MCF 10A (cell line): Measurements from ENCODE around the gene BCR. TPM values are rescaled to one million over a fixed set of nuclear protein-coding genes. Genes with fewer than 3 reads are reported as not detected.

Source experiments
- BruUV-seq: library from RNA; stranded (reverse); fragments of 400-500 nt; replicated peaks from 2 replicates; lab custom pipeline; 2021; lab: Mats Ljungman, UMichigan
- CTCF ChIA-PET: fragments of 300-600 bp; sonication (Branson Sonifier 250); formaldehyde crosslinking; extraction: SDS; loops from one replicate; lab custom pipeline; 2021; ENCODE audit warnings: antibody characterized with exemption, inconsistent platforms; lab: Yijun Ruan, JAX
- POLR2A ChIA-PET: fragments of 300-600, 350-650 bp; sonication (Branson Sonifier 250); formaldehyde crosslinking; extraction: SDS; loops from one replicate; lab custom pipeline; 2020; ENCODE audit warnings: antibody characterized with exemption, inconsistent platforms; lab: Yijun Ruan, JAX
- DNase-seq: peaks from one replicate; pipeline ENCODE4 v3.0.0-alpha.2; 2018; ENCODE audit not compliant: unreplicated experiment
- H3K27ac Mint-ChIP-seq: one replicate; pipeline ENCODE4 v1.8.0; 2022; ENCODE audit warnings: mild to moderate bottlenecking, low read depth, mixed read lengths; ENCODE audit not compliant: unreplicated experiment
- H3K27me3 Mint-ChIP-seq: one replicate; pipeline ENCODE4 v1.8.0; 2022; ENCODE audit warnings: mixed read lengths; ENCODE audit not compliant: insufficient read depth, unreplicated experiment
- H3K36me3 Mint-ChIP-seq: one replicate; pipeline ENCODE4 v1.8.0; 2022; ENCODE audit warnings: mild to moderate bottlenecking, moderate library complexity, mixed read lengths; ENCODE audit not compliant: insufficient read depth, unreplicated experiment
- H3K4me1 Mint-ChIP-seq: one replicate; pipeline ENCODE4 v1.8.0; 2022; ENCODE audit warnings: mixed read lengths; ENCODE audit not compliant: insufficient read depth, unreplicated experiment
- H3K4me3 Mint-ChIP-seq: one replicate; pipeline ENCODE4 v1.8.0; 2022; ENCODE audit warnings: mild to moderate bottlenecking, moderate library complexity, mixed read lengths; ENCODE audit not compliant: unreplicated experiment
- H3K9me3 Mint-ChIP-seq: one replicate; pipeline ENCODE4 v1.8.0; 2022; ENCODE audit warnings: mixed read lengths; ENCODE audit not compliant: unreplicated experiment
- CTCF ChIP-seq: fragments of 200-600 bp; IDR thresholded peaks from one replicate; pipeline ENCODE4 v1.8.0; 2022; ENCODE audit warnings: antibody characterized with exemption, mild to moderate bottlenecking; ENCODE audit not compliant: unreplicated experiment
- intact Hi-C: fragments of 100-400 bp; cut with micrococcal nuclease; formaldehyde crosslinking; loops from 2 replicates; pipeline ENCODE4 v1.14.1; 2022
- total RNA-seq: library from RNA; stranded (reverse); gene quantifications from 2 replicates; pipeline ENCODE4 v1.2.3, GENCODE V29; 2022

Gene BCR
- total RNA-seq, 1 experiment from 2014 or later, result 77.9 TPM

- ChIA-PET CTCF (interaction anchor here (0.7 to 5.7 kb wide), 16 partner anchors 14 to 308 kb away, joined by 3 to 77 read pairs (median 5); no protein-coding TSS in a partner anchor), POLR2A (interaction anchor here (4.6 kb wide), 1 partner anchor 105 kb away, joined by 32 read pairs; no protein-coding TSS in a partner anchor)
- no peaks in the 10 kb centered on the region for H3K36me3 Mint-ChIP-seq
- intact Hi-C loops, result no loop called here
- DNase-seq, result no peak
- TF ChIP-seq CTCF, result no peak
- no peaks in the 10 kb centered on the region for H3K27me3 Mint-ChIP-seq
- H3K4me1 Mint-ChIP-seq, result peaks cover 25% of the 10 kb centered on the region
- no TSS peak for BruUV-seq
- H3K4me3 Mint-ChIP-seq, result no peak overlapping the region
- H3K9me3 Mint-ChIP-seq, result peaks cover 10% of the 10 kb centered on the region
- H3K27ac Mint-ChIP-seq, result no peak overlapping the region
Observed at GRCh38 chr22:23177197-23177596, 3.1 kb upstream of the BCR start.

GRCh38 chr22:23178512-23179254 lies 1.6 kb upstream of the BCR start:
- Mint-ChIP-seq H3K9me3 (peaks cover 10% of the 10 kb centered on the region), H3K4me1 (peaks cover 40% of the 10 kb centered on the region), H3K4me3 (peak overlapping the region; percentile 13), H3K27ac (peak overlapping the region; percentile 78), H3K36me3 (no peaks in the 10 kb centered on the region), H3K27me3 (no peaks in the 10 kb centered on the region)
- BruUV-seq, result no TSS peak
- ChIA-PET POLR2A (interaction anchor here (0.7 to 4.6 kb wide), 4 partner anchors 27 to 111 kb away, joined by 3 to 32 read pairs (median 5); no protein-coding TSS in a partner anchor), CTCF (interaction anchor here (0.6 to 5.7 kb wide), 16 partner anchors 9 to 651 kb away, joined by 3 to 77 read pairs (median 7); no protein-coding TSS in a partner anchor)
- intact Hi-C loops, result loop anchor here (1.0 kb wide), 4 partner anchors 79 to 208 kb away; no protein-coding TSS in a partner anchor
- TF ChIP-seq CTCF, result peak; percentile 98
- peak; percentile 64 for DNase-seq

- Mint-ChIP-seq H3K36me3 (peaks cover 2% of the 10 kb centered on the region), H3K27me3 (no peaks in the 10 kb centered on the region), H3K27ac (peak overlapping the region; percentile 78), H3K9me3 (peaks cover 10% of the 10 kb centered on the region), H3K4me1 (peaks cover 44% of the 10 kb centered on the region), H3K4me3 (peak overlapping the region; percentile 73)
- intact Hi-C loops, result loop anchor here (5.0 kb wide), 1 partner anchor 48 kb away; no protein-coding TSS in a partner anchor
- DNase-seq, result peak; percentile 9
- ChIA-PET POLR2A (interaction anchor here (0.6 to 5.1 kb wide), 11 partner anchors 25 to 539 kb away, joined by 3 to 53 read pairs (median 4); no protein-coding TSS in a partner anchor), CTCF (interaction anchor here (0.6 to 5.7 kb wide), 11 partner anchors 11 to 653 kb away, joined by 3 to 77 read pairs (median 8); no protein-coding TSS in a partner anchor)
- BruUV-seq, result no TSS peak
- TF ChIP-seq CTCF, result no peak
Observed at GRCh38 chr22:23179381-23180299, 669 bp upstream of the BCR start.
